NCI-H146 (cell line): ENCODE results near the gene WFDC13.
A peak's percentile ranks its signal among the peaks of the same experiment; 100 is the strongest.
"Not testable (repeated sequence)": the region's sequence is repeated elsewhere in the genome, so short reads cannot be mapped to it uniquely, and the experiment has no call there.

Experiments
- DNase-seq: peaks from one replicate; lab custom pipeline; 2025; lab: John Stamatoyannopoulos, UW

Gene WFDC13, protein sequence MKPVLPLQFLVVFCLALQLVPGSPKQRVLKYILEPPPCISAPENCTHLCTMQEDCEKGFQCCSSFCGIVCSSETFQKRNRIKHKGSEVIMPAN

DNA sequence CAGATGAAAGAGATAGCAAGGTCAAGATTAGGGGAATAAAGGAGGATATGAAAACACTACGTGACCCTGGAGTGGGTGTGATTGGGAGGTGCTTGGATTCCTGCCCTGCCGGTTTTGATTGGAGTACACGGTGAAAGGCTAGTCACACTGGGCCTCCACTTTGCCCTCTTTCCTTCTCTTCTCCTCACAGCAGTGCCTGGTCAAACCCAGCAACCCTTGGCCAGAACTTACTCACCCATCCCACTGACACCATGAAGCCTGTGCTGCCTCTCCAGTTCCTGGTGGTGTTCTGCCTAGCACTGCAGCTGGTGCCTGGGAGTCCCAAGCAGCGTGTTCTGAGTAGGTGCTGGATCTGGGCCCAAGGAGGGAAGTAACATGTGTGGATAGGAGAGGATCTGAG is at the start of gene WFDC13:
WFDC13 (plus strand) TSS at position 166 of the 400 bp plus-strand sequence; CDS start at position 252, 86 bp downstream.
- no peak for DNase-seq

DNA sequence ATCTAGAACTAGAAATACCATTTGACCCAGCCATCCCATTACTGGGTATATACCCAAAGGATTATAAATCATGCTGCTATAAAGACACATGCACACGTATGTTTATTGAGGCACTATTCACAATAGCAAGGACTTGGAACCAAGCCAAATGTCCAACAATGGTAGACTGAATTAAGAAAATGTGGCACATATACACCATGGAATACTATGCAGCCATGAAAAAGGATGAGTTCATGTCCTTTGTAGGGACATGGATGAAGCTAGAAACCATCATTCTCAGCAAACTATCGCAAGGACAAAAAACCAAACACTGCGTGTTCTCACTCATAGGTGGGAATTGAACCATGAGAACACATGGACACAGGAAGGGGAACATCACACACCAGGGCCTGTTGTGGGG is 44.8 kb upstream of the WFDC13 start:
- not testable (repeated sequence) for DNase-seq

DNA sequence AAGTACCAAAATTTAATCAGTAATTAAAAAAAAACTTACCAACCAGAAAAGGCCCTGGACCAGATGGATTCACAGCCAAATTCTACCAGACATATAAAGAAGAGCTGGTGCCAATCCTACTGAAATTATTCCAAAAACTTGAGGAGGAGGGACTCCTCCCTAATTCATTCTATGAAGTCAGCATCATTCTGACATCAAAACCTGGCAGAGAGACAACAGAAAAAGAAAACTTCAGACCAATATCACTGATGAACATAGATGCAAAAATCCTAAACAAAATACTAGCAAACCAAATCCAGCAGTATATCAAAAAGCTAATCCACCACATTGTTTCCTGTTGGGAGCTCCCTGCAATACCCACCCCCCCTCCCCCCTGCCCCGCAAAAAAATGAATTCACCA is 31.7 kb upstream of the WFDC13 start, which contains the start of gene WFDC11:
WFDC11 (minus strand) TSS at position 101 of the 400 bp plus-strand sequence. CDS start 19,639 bp downstream, outside the sequence.
- no peak for DNase-seq

DNA sequence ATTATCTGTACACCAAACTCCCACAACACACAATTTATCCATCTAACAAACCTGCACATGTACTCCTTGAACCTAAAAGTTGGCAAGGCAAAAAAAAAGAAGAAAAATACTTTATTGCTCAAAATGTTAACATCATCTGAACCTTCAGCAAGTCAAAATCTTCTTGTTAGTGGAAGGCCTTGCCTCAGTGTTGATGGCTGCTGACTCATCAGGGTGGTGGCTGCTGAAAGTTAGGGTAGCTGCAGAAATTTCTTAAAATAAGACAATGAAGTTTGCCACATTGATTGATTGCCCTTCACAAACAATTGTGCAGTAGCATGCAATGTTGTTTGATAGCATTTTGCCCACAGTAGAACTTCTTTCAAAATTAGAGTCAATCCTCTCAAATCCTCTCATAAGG is 29.1 kb upstream of the WFDC13 start:
- DNase-seq = no peak

DNA sequence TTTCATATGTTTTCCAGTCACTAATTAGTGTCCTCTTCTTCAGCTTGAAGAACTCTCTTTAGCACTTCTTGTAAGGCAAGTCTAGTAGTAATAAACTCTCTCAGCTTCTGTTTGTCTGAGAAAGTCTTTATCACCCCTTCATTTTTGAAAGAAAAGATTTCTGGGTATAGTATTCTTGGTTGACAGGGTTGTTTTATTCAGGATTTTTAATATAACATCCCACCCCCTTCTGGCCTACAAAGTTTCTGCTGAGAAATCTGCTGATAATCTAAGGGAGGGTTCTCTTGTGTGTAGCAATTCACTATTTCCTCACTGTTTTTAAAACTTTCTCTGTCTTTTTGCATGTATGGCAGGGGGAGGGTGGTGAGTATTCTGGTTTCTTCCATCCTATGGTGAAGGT is 22.2 kb upstream of the WFDC13 start:
- DNase-seq = no peak

DNA sequence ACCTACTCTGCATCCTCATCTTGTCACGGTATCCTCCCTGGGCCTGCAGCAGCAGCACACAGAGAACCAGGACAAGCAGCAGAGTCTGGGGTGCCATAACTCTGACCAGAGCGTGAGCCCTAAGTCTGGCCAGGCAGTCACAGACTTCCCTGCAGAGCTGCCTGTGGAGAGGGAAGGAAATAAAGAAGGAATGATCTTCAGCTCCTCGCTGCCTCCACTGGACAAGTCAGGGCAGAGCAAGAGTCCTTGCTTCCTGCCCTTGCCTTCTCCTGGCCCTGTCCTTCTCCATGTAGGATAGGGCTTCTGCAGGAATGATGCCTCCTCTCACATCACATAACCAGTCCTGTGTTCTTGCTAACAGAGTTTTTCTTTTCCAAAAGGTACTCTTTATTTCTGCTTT is 15.9 kb upstream of the WFDC13 start:
- DNase-seq = no peak

DNA sequence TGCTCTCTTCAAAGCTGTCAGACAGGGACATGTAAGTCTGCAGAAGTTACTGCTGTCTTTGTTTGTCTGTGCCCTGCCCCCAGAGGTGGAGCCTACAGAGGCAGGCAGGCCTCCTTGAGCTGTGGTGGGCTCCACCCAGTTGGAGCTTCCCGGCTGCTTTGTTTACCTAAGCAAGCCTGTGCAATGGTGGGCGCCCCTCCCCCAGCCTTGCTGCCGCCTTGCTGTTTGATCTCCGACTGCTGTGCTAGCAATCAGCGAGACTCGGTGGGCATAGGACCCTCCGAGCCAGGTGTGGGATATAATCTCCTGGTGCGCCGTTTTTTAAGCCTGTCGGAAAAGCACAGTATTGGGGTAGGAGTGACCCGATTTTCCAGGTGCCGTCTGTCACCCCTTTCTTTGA is 8.5 kb upstream of the WFDC13 start:
- not testable (repeated sequence) for DNase-seq

DNA sequence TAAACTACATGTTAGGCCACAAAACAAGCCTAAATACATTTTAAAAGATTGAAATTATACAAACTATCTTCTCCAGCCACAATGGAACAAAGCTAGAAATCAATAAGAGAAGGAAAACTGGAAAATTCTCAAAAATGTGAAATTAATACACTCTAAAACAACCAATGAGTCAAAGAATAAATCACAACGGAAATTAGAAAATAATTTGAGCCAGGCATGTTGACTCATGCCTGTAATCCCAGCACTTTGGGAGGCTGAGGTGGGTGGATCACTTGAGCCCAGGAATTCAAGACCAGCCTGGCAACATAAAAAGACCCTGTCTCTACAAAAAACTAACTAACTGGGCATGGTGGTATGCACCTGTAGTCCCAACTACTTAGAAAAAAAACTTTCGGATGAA is 6.3 kb upstream of the WFDC13 start:
- DNase-seq = no peak

DNA sequence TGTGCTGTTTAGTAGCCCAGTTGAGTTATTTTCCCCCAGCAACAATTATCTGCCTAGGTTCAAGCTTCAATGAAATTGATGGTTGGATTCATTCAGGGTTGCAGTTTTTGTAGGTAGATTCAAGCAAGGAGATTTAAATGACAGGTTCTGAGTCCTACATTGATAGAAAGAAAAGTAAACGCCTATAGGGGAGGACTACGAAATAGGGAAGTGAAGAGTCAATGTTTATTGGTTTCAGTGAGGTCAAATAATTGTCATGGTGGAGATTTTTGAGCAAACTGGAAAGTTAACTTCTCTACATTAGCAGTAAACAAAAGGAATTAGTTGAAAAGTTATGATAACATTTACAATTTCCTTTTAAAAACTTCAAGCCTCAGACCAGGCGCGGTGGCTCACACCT is 734 bp upstream of the WFDC13 start:
- no peak for DNase-seq

DNA sequence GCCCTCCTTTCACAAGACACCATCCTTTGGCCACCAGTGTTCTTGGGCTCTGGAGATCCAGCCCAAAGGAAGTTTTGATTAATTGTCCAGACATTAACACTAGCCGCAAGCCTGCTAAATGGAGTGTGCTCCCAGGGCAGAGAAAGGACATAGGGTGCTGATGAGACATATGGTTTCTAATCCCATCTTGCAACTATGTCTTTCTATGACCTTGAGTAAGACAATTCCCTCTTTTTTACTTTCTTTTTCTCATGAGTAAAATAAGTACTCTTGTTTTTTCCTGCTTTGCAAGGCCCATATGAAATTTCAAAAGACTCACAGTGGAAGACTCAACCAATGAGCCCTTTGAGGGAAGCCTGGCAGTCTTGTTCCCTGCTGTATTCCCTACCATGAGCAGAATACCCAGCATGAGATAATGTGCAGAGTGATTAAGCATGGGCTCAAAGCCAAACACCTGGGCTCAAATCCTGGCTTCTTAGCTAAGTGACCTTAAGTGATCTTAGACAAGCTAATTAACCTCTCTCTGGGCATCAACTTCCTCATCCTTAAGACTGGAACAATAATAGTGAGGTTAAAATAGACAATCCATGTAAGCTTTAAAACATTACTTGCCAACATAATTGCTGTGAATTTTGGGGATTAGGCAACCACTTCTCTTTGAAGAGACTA is 3.3 kb downstream of the WFDC13 start, which contains the start of gene WFDC10B:
WFDC10B (minus strand) TSS at position 51 of the 669 bp plus-strand sequence. CDS start 19,027 bp downstream, outside the sequence.
- DNase-seq = peak; percentile 7

DNA sequence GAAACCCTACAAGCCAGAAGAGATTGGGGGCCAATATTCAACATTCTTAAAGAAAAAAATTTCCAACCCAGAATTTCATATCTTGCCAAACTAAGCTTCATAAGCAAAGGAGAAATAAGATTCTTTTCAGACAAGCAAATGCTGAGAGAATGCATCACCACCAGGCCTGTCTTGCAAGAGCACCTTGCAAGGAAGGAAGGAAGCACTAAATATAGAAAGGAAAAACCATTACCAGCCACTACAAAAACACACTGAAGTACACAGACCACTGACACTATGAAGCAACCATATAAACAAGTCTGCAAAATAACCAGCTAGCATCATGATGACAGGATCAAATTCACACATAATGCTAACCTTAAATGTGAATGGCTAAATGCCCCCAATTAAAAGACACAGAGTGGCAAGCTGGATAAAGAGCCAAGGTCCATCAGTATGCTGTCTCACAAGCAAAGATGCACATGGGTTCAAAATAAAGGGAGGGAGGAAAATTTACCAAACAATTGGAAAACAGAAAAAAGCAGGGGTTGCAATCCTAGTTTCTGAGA is 14.4 kb downstream of the WFDC13 start:
- DNase-seq = not testable (repeated sequence)

DNA sequence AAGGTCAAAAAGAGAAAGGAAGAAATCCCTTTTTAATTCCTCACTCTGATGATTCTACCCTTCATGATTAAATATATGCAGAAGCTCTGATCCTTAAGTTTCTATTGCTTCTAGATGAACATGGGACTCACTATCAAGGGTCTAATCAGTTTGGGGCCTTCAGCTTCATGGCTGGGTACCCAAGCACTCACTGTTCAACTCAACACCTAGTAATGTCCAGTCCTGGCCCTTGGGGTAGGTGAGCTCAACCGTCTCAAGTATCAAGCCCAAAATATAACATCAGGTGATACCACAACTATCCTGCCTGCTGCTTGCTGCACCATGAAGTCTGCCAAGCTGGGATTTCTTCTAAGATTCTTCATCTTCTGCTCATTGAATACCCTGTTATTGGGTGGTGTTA is 20.2 kb downstream of the WFDC13 start, which contains the start of gene SPINT4:
SPINT4 (plus strand) TSS at position 301 of the 400 bp plus-strand sequence; CDS start at position 322, 21 bp downstream.
- DNase-seq = no peak

DNA sequence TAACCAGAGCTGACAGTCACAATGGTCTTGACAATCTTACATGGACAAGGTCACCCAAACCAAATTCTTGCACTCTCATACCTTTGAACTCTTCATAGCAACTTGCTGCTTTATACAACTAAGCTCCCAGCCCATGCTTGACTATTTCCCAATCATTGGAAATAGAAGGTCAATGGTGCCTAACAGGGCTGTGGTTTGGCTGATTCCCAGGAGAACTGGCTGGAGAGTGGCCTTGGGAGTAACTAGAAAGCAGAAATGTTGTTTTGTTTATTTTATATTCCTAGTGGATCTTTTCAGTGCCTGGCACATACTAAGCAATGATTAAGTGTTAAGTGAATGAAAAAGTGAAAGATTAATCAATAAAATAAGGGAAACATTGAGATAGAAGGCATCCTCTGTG is 23.3 kb downstream of the WFDC13 start:
- no peak for DNase-seq

DNA sequence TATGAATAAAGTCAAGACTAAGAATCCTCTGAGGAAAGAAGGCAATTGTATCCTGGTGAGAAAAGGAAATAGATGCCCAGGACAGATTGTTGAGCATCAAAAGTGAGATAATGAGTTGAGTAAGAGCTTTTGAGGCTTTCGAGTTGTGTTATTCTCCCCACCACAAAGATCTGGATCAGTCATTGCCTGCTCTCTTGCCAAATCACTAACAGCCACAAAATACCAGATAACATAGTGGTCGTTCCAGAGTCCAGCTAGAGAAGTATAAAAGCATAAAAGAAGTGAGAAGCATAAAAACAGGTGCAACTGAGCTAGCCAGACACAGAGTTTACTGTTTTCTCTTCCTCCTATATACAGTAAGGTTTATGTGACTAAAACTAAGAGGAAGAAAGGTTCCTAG is 25.2 kb downstream of the WFDC13 start:
- no peak for DNase-seq

DNA sequence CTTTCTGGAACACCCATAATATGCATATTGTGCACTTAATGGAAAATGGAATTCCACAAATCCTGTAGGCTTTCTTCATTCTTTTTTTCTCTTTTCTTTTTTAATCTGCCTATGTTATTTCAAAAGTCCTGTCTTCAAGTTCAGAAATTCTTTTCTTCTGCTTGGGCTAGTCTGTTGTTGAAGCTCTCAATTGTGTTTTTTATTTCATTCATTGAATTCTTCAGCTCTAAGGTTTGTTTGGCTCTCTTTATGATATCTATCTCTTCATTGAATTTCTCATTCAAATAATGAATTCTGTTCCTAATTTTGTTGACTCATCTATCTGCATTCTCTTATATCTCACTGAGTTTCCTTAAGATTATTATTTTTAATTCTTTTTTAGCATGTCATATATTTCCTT is 30.4 kb downstream of the WFDC13 start:
- DNase-seq = no peak

DNA sequence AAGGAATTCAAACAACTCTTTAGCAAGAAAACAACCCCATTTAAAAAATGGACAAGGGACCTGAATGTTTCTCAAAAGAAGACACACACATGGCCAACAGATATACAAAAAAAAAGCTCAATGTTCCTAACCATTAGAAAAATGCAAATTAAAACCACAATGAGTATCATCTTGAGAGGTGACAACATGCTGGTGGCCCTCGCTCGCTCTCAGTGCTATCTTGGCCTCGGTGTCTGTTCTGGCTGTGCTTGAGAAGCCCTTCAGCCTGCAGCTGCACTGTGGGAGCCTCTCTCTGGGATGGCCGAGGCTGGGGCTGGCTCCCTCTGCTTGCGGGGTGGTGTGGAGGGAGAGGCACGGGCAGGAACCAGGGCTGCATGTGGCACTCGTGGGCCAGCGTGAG is 33.7 kb downstream of the WFDC13 start:
- DNase-seq = no peak

DNA sequence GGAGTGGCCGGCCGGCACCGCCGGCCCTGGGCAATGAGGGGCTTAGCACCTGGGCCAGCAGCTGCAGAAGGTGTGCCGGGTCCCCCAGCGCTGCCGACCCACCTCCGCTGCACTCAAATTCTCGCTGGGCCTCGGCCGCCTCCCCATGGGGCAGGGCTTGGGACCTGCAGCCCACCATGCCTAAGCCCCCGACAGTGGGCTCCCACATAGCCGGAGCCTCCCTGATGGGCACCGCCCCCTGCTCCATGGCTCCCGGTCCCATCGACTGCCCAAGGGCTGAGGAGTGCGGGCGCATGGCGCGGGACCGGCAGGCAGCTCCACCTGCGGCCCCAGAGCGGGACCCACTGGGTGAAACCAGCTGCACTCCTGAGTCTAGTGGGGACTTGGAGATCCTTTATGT is 34.1 kb downstream of the WFDC13 start:
- DNase-seq = no peak

DNA sequence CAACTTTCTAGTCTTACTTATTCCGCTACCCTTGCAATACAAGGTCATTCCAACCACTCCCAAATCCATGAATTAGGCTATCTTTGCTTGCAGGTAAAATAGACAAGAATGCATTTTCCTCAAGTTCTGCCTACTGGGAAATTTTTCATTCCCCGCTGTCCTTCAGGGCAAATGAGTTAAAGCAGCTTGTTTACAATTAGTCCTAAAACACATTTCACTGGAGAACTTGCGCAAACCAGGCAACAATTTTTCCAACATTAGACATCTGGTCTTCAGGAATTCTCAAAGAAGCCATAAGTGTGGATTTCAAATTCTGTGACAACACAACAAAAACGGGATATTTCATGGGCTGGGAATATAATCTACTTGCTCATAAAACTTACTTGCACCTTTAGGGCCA is 40.8 kb downstream of the WFDC13 start:
- no peak for DNase-seq

DNA sequence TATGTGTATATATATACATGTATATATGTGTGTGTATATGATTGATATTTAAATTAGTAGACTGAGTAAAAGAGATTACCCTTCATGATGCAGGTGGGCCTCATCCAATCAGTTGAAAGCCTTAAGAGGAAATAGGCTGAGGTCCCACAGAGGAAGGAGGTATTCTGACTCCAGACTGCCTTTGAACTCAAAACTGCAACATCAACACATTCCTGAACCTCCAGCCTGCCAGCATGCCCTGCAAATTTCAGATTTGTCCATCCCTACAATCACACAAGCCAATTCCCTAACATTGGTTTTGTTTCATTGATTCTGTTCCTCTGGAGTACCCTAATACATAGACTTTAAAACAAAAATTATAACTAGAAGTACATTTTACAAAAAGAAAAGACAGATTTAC is 43.2 kb downstream of the WFDC13 start:
- DNase-seq = no peak

DNA sequence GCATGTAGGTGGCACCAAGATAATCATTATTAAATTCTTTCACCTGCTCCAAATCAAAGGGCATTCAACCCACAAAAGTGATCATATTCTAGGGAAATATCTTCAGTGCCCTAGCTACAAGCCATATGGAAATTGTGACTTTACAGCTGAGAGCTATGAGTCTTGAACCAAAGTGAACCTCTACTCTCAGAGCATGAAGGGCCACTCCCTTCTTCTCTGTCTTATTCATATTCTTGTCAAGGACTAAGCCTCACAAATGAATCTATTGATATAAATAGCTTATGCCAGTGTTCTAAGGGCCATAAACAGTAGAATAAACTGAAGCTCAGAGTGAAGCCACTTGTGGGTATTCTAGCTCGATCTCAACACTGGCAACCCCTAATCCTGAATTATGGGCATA is 49.9 kb downstream of the WFDC13 start:
- DNase-seq = no peak

DNA sequence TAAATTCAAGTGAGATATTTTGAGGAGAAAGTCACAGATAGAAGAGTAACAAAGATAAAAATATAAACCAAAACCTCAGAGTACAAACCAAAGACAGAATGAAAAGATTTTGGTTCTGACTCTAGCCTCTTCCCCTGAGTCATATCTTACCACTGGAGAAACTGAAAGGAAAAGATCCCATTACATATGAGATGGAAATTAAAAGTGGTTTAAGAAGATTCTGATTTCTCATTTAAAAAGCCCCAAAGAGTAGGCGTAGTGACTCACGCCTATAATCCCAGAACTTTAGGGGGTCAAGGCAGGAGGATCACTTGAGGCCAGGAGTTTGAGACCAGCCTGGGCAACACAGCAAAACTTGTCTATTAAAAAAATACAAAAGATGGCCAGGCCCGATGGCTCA is 50.9 kb downstream of the WFDC13 start:
- DNase-seq = no peak

DNA sequence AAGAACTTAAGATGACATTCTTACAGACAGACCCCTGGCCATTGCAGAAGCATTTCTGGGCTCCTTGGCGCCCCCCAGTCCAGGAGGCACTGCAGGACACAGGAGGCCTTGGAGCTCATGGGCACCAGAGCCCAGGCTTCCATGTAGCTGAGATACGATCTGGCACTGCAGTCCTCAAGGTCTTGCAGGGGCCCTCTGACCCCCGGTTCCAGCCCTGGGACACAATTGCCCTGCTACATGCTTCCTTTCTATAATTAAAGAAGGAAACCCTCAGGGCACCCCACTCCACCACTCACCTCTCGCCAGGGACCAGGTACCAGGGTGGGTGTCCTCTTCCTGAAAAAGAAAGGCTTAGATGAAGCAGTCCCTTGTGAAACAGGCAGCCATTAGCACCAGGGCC is 56.3 kb downstream of the WFDC13 start:
- no peak for DNase-seq
